ENCODE data around the gene RBM18. TPM values are rescaled to one million over a fixed set of nuclear protein-coding genes. Genes with fewer than 3 reads are reported as not detected.
A peak's percentile ranks its signal among the peaks of the same experiment; 100 is the strongest.

The RBM18 gene
- total RNA-seq, 2 experiments from 2014 or later: 23.8 to 24.4 TPM

DNA sequence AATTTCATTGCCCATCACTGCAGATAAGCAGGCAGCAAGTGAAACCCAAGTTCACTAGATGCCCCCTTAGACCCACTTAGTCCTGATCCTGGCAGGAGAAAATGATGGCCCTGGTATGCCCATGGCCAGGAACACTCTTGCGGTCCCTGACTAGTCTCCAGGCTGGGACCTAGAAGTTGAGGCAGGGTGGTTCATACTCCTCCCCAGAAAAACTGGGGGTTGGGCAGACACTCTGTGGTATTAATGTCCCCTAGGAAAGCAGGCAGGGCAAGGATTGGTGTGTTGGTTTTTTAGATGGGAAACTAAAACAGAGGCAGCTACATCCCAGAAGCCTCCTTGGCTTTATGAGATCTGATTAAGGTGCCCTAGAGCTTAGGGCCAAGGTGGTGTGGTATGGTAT is 49.0 kb downstream of the RBM18 start:
- Mint-ChIP-seq H3K4me1 (peaks cover 21% of the 10 kb centered on the region), H3K27ac (no peak overlapping the region), H3K27me3 (peaks cover 90% of the 10 kb centered on the region), H3K36me3 (no peaks in the 10 kb centered on the region), H3K9me3 (ENCODE audit: low read depth) (no peaks in the 10 kb centered on the region), H3K4me3 (no peak overlapping the region)
- no peak for ATAC-seq
- DNase-seq: no peak
- CTCF ChIA-PET: interaction anchor here (0.6 kb wide), 1 partner anchor 56 kb away, joined by 3 read pairs; the partner anchor contains the start of genes MORN5 and NDUFA8

DNA sequence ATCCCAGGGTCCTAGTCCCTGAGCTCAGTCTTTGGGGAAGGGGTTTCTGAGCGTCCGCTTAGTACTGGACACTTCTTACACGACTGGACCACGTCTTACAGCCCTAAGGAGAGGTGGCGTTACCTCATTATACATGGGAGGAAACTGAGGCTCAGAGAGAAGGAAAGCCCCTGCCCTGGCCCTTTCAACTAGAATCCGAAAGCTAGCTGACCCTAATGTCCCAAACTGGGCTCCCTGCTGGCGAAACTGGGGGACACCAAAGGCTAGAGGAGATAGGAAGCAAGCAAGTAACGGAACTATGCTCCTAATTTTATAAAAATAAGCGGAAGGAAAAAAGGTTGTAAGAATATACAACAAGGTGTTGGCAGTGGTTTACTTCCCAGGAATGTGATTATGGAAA is 50.1 kb downstream of the RBM18 start:
- Mint-ChIP-seq H3K27me3 (peaks cover 78% of the 10 kb centered on the region), H3K4me3 (no peak overlapping the region), H3K4me1 (peaks cover 17% of the 10 kb centered on the region), H3K9me3 (ENCODE audit: low read depth) (no peaks in the 10 kb centered on the region), H3K27ac (no peak overlapping the region), H3K36me3 (no peaks in the 10 kb centered on the region)
- ATAC-seq: no peak
- CTCF ChIA-PET: interaction anchor here (1.4 kb wide), 1 partner anchor 8 kb away, joined by 3 read pairs; no protein-coding TSS in a partner anchor
- no peak for DNase-seq

GRCh38 chr9:122213589-122214413 is 50.8 kb downstream of the RBM18 start:
- H3K27me3 Mint-ChIP-seq: peaks cover 71% of the 10 kb centered on the region
- peak overlapping the region; percentile 33 for H3K4me3 Mint-ChIP-seq
- ATAC-seq (peak; percentile 76), DNase-seq (peak; percentile 69)
- no peaks in the 10 kb centered on the region for H3K9me3 Mint-ChIP-seq (ENCODE audit: low read depth)
- no peak overlapping the region for H3K27ac Mint-ChIP-seq
- no peaks in the 10 kb centered on the region for H3K36me3 Mint-ChIP-seq
- CTCF ChIA-PET: interaction anchor here (1.4 kb wide), 1 partner anchor 9 kb away, joined by 3 read pairs; no protein-coding TSS in a partner anchor
- H3K4me1 Mint-ChIP-seq: peaks cover 11% of the 10 kb centered on the region

DNA sequence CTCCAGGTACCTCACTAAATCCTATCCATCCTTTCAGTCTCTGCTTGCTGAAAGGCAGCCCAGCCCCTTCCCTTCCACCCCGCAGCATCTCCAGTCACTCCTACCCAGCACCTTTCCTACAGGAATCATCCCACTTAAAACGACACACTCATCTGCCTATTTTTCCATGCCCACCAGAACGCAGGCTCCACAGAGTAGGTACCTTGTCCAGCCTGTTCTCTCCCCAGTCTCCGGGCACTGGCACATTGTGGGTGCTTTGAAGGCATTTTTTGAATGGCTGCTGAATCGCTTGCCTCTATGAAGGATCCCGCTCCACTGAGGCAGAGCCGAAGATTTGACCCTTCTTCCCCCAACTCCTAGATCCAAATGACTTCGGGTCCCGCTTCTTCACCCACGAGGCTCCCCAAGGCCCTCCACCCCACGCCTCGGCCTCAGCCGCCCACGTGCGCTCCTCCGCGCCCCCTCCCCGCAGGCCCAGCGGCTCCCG is 51.5 kb downstream of the RBM18 start:
- no peak overlapping the region for H3K27ac Mint-ChIP-seq
- H3K4me1 Mint-ChIP-seq: peaks cover 4% of the 10 kb centered on the region
- peak overlapping the region; percentile 33 for H3K4me3 Mint-ChIP-seq
- ATAC-seq (no peak), DNase-seq (no peak)
- H3K36me3 Mint-ChIP-seq: no peaks in the 10 kb centered on the region
- peaks cover 65% of the 10 kb centered on the region for H3K27me3 Mint-ChIP-seq
- CTCF ChIA-PET: interaction anchor here (1.4 kb wide), 1 partner anchor 10 kb away, joined by 3 read pairs; no protein-coding TSS in a partner anchor
- no peaks in the 10 kb centered on the region for H3K9me3 Mint-ChIP-seq (ENCODE audit: low read depth)

DNA sequence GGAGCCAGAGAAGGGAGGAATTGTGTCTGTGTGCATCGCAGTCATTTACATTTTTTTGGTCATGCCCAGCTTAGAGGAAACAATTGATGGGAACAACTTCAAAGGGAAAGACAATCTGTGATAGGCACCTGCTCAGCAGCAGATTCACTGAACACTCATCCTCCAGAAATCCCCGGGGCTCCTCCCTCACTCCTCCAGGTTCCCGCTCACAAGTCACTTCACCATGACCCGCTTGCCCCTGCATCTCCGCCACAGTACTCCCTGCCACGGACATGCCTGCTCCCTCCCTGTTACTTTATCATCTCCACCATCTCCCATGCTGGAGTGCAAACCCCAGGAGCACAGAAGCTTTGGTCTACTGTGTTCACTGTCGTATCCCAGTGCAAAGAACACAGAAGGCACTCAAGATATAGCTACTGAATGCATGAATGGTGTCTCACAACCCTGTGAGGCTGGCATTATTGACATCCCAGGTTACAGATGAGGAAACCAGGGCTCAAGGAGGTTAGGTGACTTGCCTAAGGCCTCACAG is 52.1 kb downstream of the RBM18 start:
- no peak for DNase-seq
- H3K27me3 Mint-ChIP-seq: peaks cover 59% of the 10 kb centered on the region
- peaks cover 2% of the 10 kb centered on the region for H3K4me1 Mint-ChIP-seq
- H3K36me3 Mint-ChIP-seq: no peaks in the 10 kb centered on the region
- CTCF ChIA-PET: no interaction called here
- H3K27ac Mint-ChIP-seq: no peak overlapping the region
- ATAC-seq: no peak
- no peak overlapping the region for H3K4me3 Mint-ChIP-seq
- H3K9me3 Mint-ChIP-seq (ENCODE audit: low read depth): no peaks in the 10 kb centered on the region

GRCh38 chr9:122209451-122209850 is 55.2 kb downstream of the RBM18 start:
- peaks cover under 1% of the 10 kb centered on the region for H3K4me1 Mint-ChIP-seq
- ATAC-seq (no peak), DNase-seq (no peak)
- no peak overlapping the region for H3K27ac Mint-ChIP-seq
- CTCF ChIA-PET: interaction anchor here (1.4 kb wide), 1 partner anchor 84 kb away, joined by 4 read pairs; no protein-coding TSS in a partner anchor
- H3K4me3 Mint-ChIP-seq: no peak overlapping the region
- H3K9me3 Mint-ChIP-seq (ENCODE audit: low read depth): no peaks in the 10 kb centered on the region
- no peaks in the 10 kb centered on the region for H3K36me3 Mint-ChIP-seq
- peaks cover 31% of the 10 kb centered on the region for H3K27me3 Mint-ChIP-seq

GRCh38 chr9:122207096-122207495 is 57.5 kb downstream of the RBM18 start:
- peaks cover 13% of the 10 kb centered on the region for H3K27me3 Mint-ChIP-seq
- no peak overlapping the region for H3K27ac Mint-ChIP-seq
- CTCF ChIA-PET: interaction anchor here (1.0 kb wide), 1 partner anchor 143 kb away, joined by 3 read pairs; no protein-coding TSS in a partner anchor
- H3K36me3 Mint-ChIP-seq: no peaks in the 10 kb centered on the region
- H3K9me3 Mint-ChIP-seq (ENCODE audit: low read depth): no peaks in the 10 kb centered on the region
- no peaks in the 10 kb centered on the region for H3K4me1 Mint-ChIP-seq
- DNase-seq (no peak), ATAC-seq (no peak)
- H3K4me3 Mint-ChIP-seq: no peak overlapping the region

DNA sequence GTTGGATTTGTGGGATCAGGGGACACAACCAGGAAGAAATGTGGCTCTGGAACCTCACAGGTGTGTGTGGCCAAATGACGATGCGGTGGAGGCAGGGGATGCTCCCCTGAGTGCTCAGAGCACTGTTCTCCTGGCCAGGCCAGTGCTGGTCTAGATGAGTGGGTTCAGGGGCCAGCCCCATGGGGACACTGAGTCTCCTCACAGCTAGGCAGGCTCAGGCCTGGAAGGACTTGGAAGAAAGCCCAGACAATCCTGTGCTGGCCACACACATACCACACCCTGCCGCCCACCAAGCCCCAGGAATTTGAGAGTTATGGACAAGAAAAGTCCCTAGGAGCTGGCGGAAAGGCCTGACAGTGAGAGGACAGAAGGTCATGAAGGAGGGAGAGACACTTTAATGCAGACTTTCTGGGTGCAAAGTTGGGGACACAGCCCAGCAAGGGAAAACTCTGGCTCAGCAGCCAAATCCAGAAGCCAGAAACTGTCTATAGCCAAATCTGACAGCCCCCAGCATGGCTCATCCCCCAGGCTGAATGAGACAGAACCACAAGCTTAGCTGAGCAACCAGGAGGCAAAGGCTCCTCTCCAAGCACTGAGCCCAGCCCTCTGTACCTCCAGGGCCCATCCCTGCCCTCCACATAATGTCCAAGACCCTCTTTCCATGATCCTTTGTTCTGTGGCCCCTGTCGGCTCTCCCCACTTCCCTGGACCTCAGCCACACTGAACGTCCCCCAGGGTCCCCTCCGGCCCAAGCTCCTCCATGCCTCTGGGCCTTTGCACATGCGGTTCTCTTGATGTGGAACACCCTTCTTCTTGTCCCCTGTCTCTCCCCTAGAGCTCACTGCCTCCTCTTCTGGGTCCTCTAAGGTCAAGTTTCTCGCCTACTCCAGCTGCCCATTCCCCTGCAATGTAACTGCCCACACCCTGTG is 58.3 kb downstream of the RBM18 start:
- H3K36me3 Mint-ChIP-seq: no peaks in the 10 kb centered on the region
- peaks cover 6% of the 10 kb centered on the region for H3K27me3 Mint-ChIP-seq
- H3K9me3 Mint-ChIP-seq (ENCODE audit: low read depth): no peaks in the 10 kb centered on the region
- H3K4me1 Mint-ChIP-seq: no peaks in the 10 kb centered on the region
- H3K4me3 Mint-ChIP-seq: no peak overlapping the region
- no peak for DNase-seq
- CTCF ChIA-PET: interaction anchor here (1.0 kb wide), 1 partner anchor 144 kb away, joined by 3 read pairs; no protein-coding TSS in a partner anchor
- ATAC-seq: no peak
- no peak overlapping the region for H3K27ac Mint-ChIP-seq

DNA sequence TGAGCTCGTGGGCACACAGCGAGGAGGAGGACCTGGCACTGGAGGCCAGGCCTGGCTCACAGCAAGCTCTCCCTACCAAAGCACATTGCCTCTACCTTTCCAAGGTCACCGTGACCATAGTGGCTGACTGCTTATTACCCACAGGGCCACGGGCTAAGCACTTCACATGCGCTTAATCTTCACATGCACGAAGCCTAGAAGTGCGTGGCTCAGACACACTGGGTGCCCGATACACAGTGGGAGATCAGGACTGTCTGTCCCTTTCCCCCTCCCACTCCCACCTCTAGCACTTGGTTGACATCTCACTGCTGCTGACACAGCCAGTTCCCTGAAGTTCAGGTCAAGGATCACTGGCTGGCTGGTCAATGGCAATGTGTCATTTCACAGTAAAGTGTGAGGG is 59.5 kb downstream of the RBM18 start:
- Mint-ChIP-seq H3K9me3 (ENCODE audit: low read depth) (no peaks in the 10 kb centered on the region), H3K27ac (no peak overlapping the region), H3K27me3 (no peaks in the 10 kb centered on the region), H3K4me3 (no peak overlapping the region), H3K36me3 (no peaks in the 10 kb centered on the region), H3K4me1 (no peaks in the 10 kb centered on the region)
- ATAC-seq (no peak), DNase-seq (no peak)
- CTCF ChIA-PET: no interaction called here

DNA sequence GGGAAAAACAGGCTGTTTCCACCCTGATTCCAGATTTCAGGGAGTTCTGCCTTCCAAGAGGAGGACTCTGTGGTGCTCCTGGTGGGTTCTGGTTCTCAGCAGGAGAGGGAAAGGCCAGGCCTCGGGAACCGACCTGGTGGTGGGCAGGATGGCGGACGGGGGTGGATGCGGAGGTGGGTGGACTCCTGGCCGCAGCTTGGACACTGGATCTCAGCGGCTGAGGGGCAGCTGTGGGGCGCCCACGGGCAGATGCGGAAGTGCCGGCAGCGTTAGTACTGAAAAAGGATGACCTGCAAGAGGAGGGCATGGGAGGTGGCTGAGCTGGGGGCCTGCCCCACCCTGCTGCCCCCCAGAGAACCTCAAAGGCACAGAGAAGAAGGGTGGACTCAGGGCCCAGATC is 60.1 kb downstream of the RBM18 start:
- H3K27ac Mint-ChIP-seq: no peak overlapping the region
- no peaks in the 10 kb centered on the region for H3K4me1 Mint-ChIP-seq
- H3K36me3 Mint-ChIP-seq: no peaks in the 10 kb centered on the region
- no peak overlapping the region for H3K4me3 Mint-ChIP-seq
- H3K27me3 Mint-ChIP-seq: no peaks in the 10 kb centered on the region
- ATAC-seq (no peak), DNase-seq (no peak)
- H3K9me3 Mint-ChIP-seq (ENCODE audit: low read depth): no peaks in the 10 kb centered on the region
- CTCF ChIA-PET: no interaction called here

DNA sequence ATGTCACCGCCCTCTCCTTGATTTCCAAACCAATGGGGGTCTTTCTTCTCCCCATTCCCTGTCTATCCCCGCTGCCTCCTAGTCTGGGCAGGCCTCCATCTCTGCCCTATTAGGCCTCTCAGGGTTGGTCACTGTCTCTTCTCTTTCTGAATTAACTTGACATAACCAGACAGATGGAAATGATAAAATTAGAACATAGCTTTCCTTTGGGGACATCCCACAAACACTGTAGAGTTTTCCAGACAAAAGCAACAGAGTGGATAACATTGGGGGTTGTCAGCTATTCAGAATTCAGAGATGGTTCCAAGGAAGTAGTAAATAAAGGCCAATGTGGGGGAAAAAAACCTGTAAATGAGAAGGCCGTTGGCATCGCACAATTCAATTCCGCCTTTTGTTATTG is 60.6 kb downstream of the RBM18 start:
- H3K9me3 Mint-ChIP-seq (ENCODE audit: low read depth): no peaks in the 10 kb centered on the region
- CTCF ChIA-PET: no interaction called here
- no peaks in the 10 kb centered on the region for H3K27me3 Mint-ChIP-seq
- no peaks in the 10 kb centered on the region for H3K4me1 Mint-ChIP-seq
- no peaks in the 10 kb centered on the region for H3K36me3 Mint-ChIP-seq
- no peak for DNase-seq
- ATAC-seq: no peak
- no peak overlapping the region for H3K27ac Mint-ChIP-seq
- no peak overlapping the region for H3K4me3 Mint-ChIP-seq

DNA sequence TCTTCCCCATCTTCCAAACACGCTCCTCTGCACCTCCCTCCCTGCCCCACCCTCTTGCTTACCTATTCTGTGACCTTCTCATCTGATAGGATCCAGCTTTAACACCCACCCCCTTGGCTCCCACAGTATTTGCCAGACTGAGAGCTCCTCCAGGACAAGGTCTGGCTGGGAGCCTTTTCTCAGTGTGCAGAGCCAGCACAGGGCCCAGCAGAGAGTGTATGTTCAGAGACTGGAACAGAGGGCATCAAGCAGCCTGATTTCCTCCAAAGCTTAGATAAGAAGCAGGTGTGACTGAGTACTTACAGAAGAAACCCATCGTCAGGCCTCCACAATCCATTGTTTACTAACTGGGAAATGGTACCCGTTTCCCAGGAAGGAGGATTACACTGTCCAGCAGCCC is 62.5 kb downstream of the RBM18 start:
- Mint-ChIP-seq H3K27me3 (peaks cover 8% of the 10 kb centered on the region), H3K4me3 (no peak overlapping the region), H3K4me1 (no peaks in the 10 kb centered on the region), H3K36me3 (no peaks in the 10 kb centered on the region), H3K27ac (no peak overlapping the region), H3K9me3 (ENCODE audit: low read depth) (no peaks in the 10 kb centered on the region)
- DNase-seq (no peak), ATAC-seq (no peak)
- CTCF ChIA-PET: no interaction called here

DNA sequence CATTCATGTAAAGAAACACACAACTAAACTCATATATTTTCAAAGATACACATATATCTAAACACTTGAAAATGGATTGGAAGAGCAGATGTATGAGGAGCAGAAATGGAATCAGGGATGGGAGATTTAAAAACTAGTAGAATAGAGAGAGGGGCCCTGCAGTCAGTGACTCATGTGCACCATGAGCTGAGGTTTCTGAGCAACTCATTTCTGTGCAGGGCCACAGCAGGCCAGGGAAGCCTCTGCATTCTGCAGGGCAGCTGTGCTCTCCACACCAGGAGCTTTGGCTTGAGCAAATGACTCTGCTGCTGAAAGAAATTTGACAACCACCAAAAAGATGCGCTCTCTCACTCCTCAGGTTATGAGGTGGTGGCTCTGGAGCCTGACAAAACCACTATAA is 63.0 kb downstream of the RBM18 start:
- CTCF ChIA-PET: no interaction called here
- ATAC-seq (no peak), DNase-seq (no peak)
- Mint-ChIP-seq H3K9me3 (ENCODE audit: low read depth) (no peaks in the 10 kb centered on the region), H3K36me3 (no peaks in the 10 kb centered on the region), H3K27me3 (peaks cover 13% of the 10 kb centered on the region), H3K27ac (no peak overlapping the region), H3K4me3 (no peak overlapping the region), H3K4me1 (no peaks in the 10 kb centered on the region)

Measured in activated CD8-positive, alpha-beta memory T cell treated with anti-CD3 and anti-CD28 coated beads, Interleukin-2, amount 10 ng/mL, durations not matched to agents 7 days and 5 days (primary cell).